Measurements from ENCODE around the gene RAB11B.

Gene RAB11B

GRCh38 chr19:8357007-8357521 lies 33.1 kb upstream of the RAB11B start:
- H2AFZ ChIP-seq (ENCODE audit: low read length): no peak overlapping the region
- H3K9me3 ChIP-seq (ENCODE audit: insufficient read depth, low read depth, low read length): no peaks in the 10 kb centered on the region
- no peaks in the 10 kb centered on the region for H3K36me3 ChIP-seq (ENCODE audit: insufficient read depth, low read length)
- H3K27me3 ChIP-seq (ENCODE audit: insufficient read depth, low read length, poor library complexity, severe bottlenecking): no peaks in the 10 kb centered on the region
- no peaks in the 10 kb centered on the region for H3K9me2 ChIP-seq (replicated peaks; ENCODE audit: low read depth, low read length)
- H4K20me1 ChIP-seq (ENCODE audit: insufficient read depth, low read length, poor library complexity, severe bottlenecking): no peaks in the 10 kb centered on the region
- no peak for TF ChIP-seq EZH2phosphoT487 (IDR thresholded peaks at IDR 0.05; ENCODE audit: borderline replicate concordance)
- TF ChIP-seq CTCF (conservative IDR thresholded peaks at IDR 0.05; ENCODE audit: low read length): no peak
- H3K4me3 ChIP-seq (ENCODE audit: low read length, poor library complexity, severe bottlenecking): no peak overlapping the region
- H3K4me2 ChIP-seq (ENCODE audit: low read depth, low read length, poor library complexity, severe bottlenecking): no peak overlapping the region
- H3F3A ChIP-seq (ENCODE audit: low read depth): no peaks in the 10 kb centered on the region
- H3K9ac ChIP-seq (ENCODE audit: low read depth, low read length, poor library complexity, severe bottlenecking): no peak overlapping the region
- no peaks in the 10 kb centered on the region for H3K79me2 ChIP-seq (ENCODE audit: insufficient read depth, low read length)
- H3K4me1 ChIP-seq (ENCODE audit: insufficient read depth, low read length, poor library complexity, severe bottlenecking): peaks cover 9% of the 10 kb centered on the region

GRCh38 chr19:8358948-8359347 lies 31.2 kb upstream of the RAB11B start:
- TF ChIP-seq CTCF (conservative IDR thresholded peaks at IDR 0.05; ENCODE audit: low read length) (no peak), EZH2phosphoT487 (IDR thresholded peaks at IDR 0.05; ENCODE audit: borderline replicate concordance) (no peak)
- Histone ChIP-seq H3K4me1 (ENCODE audit: insufficient read depth, low read length, poor library complexity, severe bottlenecking) (peaks cover 9% of the 10 kb centered on the region), H3K9me3 (ENCODE audit: insufficient read depth, low read depth, low read length) (no peaks in the 10 kb centered on the region), H3K9ac (ENCODE audit: low read depth, low read length, poor library complexity, severe bottlenecking) (no peak overlapping the region), H3K4me2 (ENCODE audit: low read depth, low read length, poor library complexity, severe bottlenecking) (no peak overlapping the region), H3K4me3 (ENCODE audit: low read length, poor library complexity, severe bottlenecking) (no peak overlapping the region), H3F3A (ENCODE audit: low read depth) (no peaks in the 10 kb centered on the region), H4K20me1 (ENCODE audit: insufficient read depth, low read length, poor library complexity, severe bottlenecking) (no peaks in the 10 kb centered on the region), H3K36me3 (ENCODE audit: insufficient read depth, low read length) (no peaks in the 10 kb centered on the region), H3K79me2 (ENCODE audit: insufficient read depth, low read length) (no peaks in the 10 kb centered on the region), H3K9me2 (replicated peaks; ENCODE audit: low read depth, low read length) (no peaks in the 10 kb centered on the region), H2AFZ (ENCODE audit: low read length) (no peak overlapping the region), H3K27me3 (ENCODE audit: insufficient read depth, low read length, poor library complexity, severe bottlenecking) (no peaks in the 10 kb centered on the region)

DNA sequence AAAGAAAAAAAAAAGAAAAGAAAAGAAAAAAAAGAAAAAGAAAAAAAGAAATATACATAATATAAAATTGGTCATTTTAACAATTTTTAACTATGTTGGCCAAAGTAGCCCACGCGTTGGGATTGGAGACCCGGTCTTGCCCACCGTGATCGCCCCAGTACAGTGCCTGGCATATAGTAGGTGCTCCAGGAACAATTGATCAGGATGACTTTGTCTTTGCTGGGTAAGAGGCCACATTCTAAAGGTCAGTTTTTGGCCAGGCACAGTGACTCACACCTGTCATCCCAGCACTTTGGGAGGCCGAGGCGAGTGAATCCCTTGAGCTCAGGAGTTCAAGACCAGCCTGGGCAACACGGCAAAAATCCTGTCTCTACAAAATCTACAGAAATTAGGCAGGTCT lies 30.0 kb upstream of the RAB11B start:
- Histone ChIP-seq H3K9me2 (replicated peaks; ENCODE audit: low read depth, low read length) (no peaks in the 10 kb centered on the region), H3K4me2 (ENCODE audit: low read depth, low read length, poor library complexity, severe bottlenecking) (no peak overlapping the region), H3K27me3 (ENCODE audit: insufficient read depth, low read length, poor library complexity, severe bottlenecking) (no peaks in the 10 kb centered on the region), H3K9ac (ENCODE audit: low read depth, low read length, poor library complexity, severe bottlenecking) (no peak overlapping the region), H3F3A (ENCODE audit: low read depth) (no peaks in the 10 kb centered on the region), H3K79me2 (ENCODE audit: insufficient read depth, low read length) (no peaks in the 10 kb centered on the region), H3K4me1 (ENCODE audit: insufficient read depth, low read length, poor library complexity, severe bottlenecking) (peaks cover 8% of the 10 kb centered on the region), H3K36me3 (ENCODE audit: insufficient read depth, low read length) (no peaks in the 10 kb centered on the region), H2AFZ (ENCODE audit: low read length) (no peak overlapping the region), H3K9me3 (ENCODE audit: insufficient read depth, low read depth, low read length) (no peaks in the 10 kb centered on the region), H3K4me3 (ENCODE audit: low read length, poor library complexity, severe bottlenecking) (no peak overlapping the region), H4K20me1 (ENCODE audit: insufficient read depth, low read length, poor library complexity, severe bottlenecking) (no peaks in the 10 kb centered on the region)
- no peak for TF ChIP-seq EZH2phosphoT487 (IDR thresholded peaks at IDR 0.05; ENCODE audit: borderline replicate concordance)
- no peak for TF ChIP-seq CTCF (conservative IDR thresholded peaks at IDR 0.05; ENCODE audit: low read length)

All from Loucy (cell line).